Measurements from ENCODE around the gene MRGPRG. TPM values are rescaled to one million over a fixed set of nuclear protein-coding genes. Genes with fewer than 3 reads are reported as not detected.

MRGPRG gene
- polyA plus RNA-seq, 1 donor from 2014 or later = not detected

DNA sequence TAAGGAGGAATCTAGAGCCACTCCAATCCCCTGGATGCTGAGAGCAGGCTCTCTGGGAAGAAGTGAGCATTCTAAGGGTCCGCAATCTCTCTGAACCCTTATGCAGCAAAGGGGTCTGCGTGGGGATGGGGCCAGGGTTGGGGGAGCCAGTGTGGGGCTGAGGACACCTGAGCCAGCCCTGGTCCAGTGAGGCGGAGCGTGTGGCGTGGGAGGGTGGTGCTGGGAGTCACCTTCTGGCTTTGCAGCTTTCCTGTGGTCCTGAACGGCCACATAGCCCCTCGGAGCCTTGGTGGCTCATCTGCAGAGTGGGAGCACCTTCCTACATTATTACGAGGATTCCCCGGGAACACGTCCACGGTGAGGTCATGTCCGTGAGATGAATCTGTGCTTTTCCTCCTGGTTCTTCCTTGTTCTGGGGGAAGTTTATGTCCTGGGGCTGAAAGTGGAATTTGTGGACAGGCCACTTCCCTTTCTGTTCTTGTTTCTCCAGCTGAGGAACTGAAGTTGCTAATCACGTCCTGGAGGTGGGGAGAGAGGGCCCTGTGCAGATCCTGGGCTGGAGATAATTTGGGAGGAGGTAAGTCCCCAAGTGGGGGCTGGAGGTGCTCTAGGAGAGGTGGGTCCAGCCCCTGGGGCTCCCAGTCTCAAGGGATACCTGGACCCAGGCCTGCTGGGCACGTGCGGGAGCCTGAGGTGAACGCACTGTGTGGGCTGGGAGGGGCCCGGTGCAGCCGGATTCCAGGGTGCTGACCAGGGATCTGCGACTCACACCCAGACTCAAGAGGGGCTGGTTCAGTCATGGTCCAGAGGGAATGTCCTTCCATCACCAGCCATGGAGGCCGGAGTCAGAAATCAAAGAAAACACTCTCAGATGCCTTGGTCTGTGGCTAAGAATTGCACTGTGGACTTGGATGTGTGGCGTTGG lies 7.5 kb upstream of the MRGPRG start:
- Histone ChIP-seq H3K9me3 (ENCODE audit: low read length) (no peaks in the 10 kb centered on the region), H3K9ac (ENCODE audit: low read length) (no peak overlapping the region), H3K4me3 (ENCODE audit: low read length) (no peak overlapping the region), H4K20me1 (ENCODE audit: insufficient read depth) (no peaks in the 10 kb centered on the region), H2AFZ (ENCODE audit: low read depth, low read length) (no peak overlapping the region), H3F3A (ENCODE audit: insufficient read depth, low read length, poor library complexity, severe bottlenecking) (no peaks in the 10 kb centered on the region), H3K79me2 (replicated peaks; ENCODE audit: insufficient read depth, low read length) (no peaks in the 10 kb centered on the region), H3K27ac (ENCODE audit: low read length) (no peak overlapping the region), H3K4me2 (ENCODE audit: low read length) (no peak overlapping the region), H3K36me3 (ENCODE audit: insufficient read depth, low read length) (no peaks in the 10 kb centered on the region), H3K27me3 (ENCODE audit: insufficient read depth, low read depth, low read length) (no peaks in the 10 kb centered on the region), H3K9me2 (ENCODE audit: insufficient read depth, low read length) (no peaks in the 10 kb centered on the region)
- TF ChIP-seq TAF1 (IDR thresholded peaks at IDR 0.05; ENCODE audit: low read depth) (no peak), MXI1 (conservative IDR thresholded peaks at IDR 0.05; ENCODE audit: poor library complexity, severe bottlenecking) (no peak), RAD21 (conservative IDR thresholded peaks at IDR 0.05) (no peak), SMC3 (conservative IDR thresholded peaks at IDR 0.05; ENCODE audit: poor library complexity) (no peak), EZH2 (IDR thresholded peaks at IDR 0.05; ENCODE audit: borderline replicate concordance, insufficient read depth, low read length, poor library complexity, severe bottlenecking) (no peak)
- TF ChIP-seq, protein P1, sequence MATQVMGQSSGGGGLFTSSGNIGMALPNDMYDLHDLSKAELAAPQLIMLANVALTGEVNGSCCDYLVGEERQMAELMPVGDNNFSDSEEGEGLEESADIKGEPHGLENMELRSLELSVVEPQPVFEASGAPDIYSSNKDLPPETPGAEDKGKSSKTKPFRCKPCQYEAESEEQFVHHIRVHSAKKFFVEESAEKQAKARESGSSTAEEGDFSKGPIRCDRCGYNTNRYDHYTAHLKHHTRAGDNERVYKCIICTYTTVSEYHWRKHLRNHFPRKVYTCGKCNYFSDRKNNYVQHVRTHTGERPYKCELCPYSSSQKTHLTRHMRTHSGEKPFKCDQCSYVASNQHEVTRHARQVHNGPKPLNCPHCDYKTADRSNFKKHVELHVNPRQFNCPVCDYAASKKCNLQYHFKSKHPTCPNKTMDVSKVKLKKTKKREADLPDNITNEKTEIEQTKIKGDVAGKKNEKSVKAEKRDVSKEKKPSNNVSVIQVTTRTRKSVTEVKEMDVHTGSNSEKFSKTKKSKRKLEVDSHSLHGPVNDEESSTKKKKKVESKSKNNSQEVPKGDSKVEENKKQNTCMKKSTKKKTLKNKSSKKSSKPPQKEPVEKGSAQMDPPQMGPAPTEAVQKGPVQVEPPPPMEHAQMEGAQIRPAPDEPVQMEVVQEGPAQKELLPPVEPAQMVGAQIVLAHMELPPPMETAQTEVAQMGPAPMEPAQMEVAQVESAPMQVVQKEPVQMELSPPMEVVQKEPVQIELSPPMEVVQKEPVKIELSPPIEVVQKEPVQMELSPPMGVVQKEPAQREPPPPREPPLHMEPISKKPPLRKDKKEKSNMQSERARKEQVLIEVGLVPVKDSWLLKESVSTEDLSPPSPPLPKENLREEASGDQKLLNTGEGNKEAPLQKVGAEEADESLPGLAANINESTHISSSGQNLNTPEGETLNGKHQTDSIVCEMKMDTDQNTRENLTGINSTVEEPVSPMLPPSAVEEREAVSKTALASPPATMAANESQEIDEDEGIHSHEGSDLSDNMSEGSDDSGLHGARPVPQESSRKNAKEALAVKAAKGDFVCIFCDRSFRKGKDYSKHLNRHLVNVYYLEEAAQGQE (IDR thresholded peaks at IDR 0.05; ENCODE audit: borderline replicate concordance) = no peak
- TF ChIP-seq, protein P2, sequence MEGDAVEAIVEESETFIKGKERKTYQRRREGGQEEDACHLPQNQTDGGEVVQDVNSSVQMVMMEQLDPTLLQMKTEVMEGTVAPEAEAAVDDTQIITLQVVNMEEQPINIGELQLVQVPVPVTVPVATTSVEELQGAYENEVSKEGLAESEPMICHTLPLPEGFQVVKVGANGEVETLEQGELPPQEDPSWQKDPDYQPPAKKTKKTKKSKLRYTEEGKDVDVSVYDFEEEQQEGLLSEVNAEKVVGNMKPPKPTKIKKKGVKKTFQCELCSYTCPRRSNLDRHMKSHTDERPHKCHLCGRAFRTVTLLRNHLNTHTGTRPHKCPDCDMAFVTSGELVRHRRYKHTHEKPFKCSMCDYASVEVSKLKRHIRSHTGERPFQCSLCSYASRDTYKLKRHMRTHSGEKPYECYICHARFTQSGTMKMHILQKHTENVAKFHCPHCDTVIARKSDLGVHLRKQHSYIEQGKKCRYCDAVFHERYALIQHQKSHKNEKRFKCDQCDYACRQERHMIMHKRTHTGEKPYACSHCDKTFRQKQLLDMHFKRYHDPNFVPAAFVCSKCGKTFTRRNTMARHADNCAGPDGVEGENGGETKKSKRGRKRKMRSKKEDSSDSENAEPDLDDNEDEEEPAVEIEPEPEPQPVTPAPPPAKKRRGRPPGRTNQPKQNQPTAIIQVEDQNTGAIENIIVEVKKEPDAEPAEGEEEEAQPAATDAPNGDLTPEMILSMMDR (IDR thresholded peaks at IDR 0.05; ENCODE audit: poor library complexity, severe bottlenecking) = no peak

DNA sequence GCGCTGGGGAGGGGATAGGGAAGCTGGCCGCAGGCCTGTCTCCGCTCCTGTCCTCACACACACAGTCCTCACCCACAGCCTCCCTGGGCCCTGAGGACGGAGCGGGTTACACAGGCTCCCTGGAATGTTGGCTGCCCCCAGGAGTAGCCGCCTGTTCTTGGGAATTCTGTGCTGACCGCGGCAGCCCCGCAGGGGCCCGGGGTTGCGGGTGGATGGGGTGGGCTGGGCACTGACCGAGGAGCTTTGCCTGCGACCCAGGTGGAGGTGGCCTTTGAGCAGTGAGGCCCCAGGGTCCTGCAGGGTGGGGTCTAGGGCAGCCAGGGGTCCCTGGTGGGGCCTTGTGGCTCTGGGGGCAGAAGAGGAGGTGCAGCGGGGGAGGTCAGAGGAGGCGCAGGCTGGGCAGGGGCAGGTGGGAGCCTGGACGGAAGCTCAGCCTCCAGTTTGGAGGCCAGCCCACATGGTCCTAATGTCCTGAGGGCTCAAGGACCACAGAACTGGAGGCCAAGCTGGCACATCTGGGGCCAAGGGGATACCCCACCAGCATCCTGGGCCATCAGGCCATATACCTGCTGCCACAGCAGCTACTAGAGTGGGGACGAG lies 6.6 kb upstream of the MRGPRG start:
- no peak overlapping the region for H2AFZ ChIP-seq (ENCODE audit: low read depth, low read length)
- H3K4me2 ChIP-seq (ENCODE audit: low read length) = no peak overlapping the region
- no peak overlapping the region for H3K4me3 ChIP-seq (ENCODE audit: low read length)
- H3K9me3 ChIP-seq (ENCODE audit: low read length) = no peaks in the 10 kb centered on the region
- H3K27me3 ChIP-seq (ENCODE audit: insufficient read depth, low read depth, low read length) = no peaks in the 10 kb centered on the region
- TF ChIP-seq EP300 (conservative IDR thresholded peaks at IDR 0.05; ENCODE audit: poor library complexity, severe bottlenecking) (no peak), MXI1 (conservative IDR thresholded peaks at IDR 0.05; ENCODE audit: poor library complexity, severe bottlenecking) (no peak), SMC3 (conservative IDR thresholded peaks at IDR 0.05; ENCODE audit: poor library complexity) (no peak), RAD21 (conservative IDR thresholded peaks at IDR 0.05) (no peak), TAF1 (IDR thresholded peaks at IDR 0.05; ENCODE audit: low read depth) (no peak), EZH2 (IDR thresholded peaks at IDR 0.05; ENCODE audit: borderline replicate concordance, insufficient read depth, low read length, poor library complexity, severe bottlenecking) (no peak), POLR2AphosphoS5 (IDR thresholded peaks at IDR 0.05) (no peak)
- TF ChIP-seq, protein P1 (IDR thresholded peaks at IDR 0.05; ENCODE audit: borderline replicate concordance) = no peak
- TF ChIP-seq, protein P2 (IDR thresholded peaks at IDR 0.05; ENCODE audit: poor library complexity, severe bottlenecking) = no peak
- H3K79me2 ChIP-seq (replicated peaks; ENCODE audit: insufficient read depth, low read length) = no peaks in the 10 kb centered on the region
- H3K9ac ChIP-seq (ENCODE audit: low read length) = no peak overlapping the region
- H3K27ac ChIP-seq (ENCODE audit: low read length) = no peak overlapping the region
- H3K9me2 ChIP-seq (ENCODE audit: insufficient read depth, low read length) = no peaks in the 10 kb centered on the region
- no peaks in the 10 kb centered on the region for H4K20me1 ChIP-seq (ENCODE audit: insufficient read depth)
- no peaks in the 10 kb centered on the region for H3K36me3 ChIP-seq (ENCODE audit: insufficient read depth, low read length)
- no peaks in the 10 kb centered on the region for H3F3A ChIP-seq (ENCODE audit: insufficient read depth, low read length, poor library complexity, severe bottlenecking)

Measured in neural cell (in vitro differentiated cells).